NCI-H345 treated with DMSO at 0.1 percent for 48 hours (cell line): ENCODE measurements around the gene PLEKHM3.

Experiments used
- DNase-seq: peaks from one replicate; lab custom pipeline; 2025; ENCODE audit not compliant: unreplicated experiment; lab: John Stamatoyannopoulos, UW

The PLEKHM3 gene

DNA sequence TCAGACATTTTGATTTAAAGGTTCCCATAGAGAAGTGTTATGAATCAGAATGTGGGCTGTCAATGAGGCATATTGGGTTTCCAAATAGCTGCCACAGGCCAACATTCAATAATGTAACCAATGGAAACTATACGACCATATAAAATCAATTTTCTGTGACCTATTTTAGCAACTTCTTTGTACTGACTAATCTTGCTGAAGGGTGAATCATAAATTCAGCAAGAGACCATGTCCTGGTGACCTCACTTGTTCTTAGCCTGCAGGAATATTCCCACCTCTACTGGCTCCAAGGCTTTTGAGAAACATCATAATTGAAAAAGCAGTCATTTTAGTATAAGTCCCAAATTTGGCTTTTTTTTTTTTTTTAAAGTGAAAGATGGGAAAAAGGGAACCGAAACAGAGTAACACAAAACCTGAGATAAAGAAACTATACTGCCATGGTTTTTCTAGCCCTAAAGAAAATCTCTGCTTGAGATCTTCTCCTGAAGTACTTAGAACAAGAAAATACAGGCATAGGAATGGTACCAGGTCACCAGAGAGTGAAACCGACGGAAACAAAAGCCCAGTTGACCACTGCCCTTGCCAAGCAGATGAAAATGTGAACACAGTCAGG lies 32.1 kb downstream of the PLEKHM3 start:
- no peak for DNase-seq

DNA sequence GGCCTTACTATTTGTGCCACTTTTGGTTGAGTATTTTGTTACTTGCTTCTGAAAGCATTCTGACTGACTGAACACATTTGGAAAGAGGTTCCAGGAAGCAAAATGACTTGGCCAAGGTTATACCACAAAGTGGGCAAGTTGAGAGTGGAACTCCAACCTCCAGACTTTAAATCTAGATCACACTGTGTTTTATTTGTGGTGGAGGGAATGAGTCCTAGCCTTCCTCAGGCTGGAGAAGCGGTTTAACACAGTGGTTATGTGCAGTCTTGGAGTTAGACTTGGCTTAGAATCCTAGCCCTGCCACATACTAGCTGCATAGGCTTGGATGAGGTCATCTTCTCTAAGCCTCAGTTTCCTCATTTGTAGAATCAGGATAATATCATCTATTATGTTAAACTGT lies 33.4 kb downstream of the PLEKHM3 start:
- DNase-seq = no peak

DNA sequence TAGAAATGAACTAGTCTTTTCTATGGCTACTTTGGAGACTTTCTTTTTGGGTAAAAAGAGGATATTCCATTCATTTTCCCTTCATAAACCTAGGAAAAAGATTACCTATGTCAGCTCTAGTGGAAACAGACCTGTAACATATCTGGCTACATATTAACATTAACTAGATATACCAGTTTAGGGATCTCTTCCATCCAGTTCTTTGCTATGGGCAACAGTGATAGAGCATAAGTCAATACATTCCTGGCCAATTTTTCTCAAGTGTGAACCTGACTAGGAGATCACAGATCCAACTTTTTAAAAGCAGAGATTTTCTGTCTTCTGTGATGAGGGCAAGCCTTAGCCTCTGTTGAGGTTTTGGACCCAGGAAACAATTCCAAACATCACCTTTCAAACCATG lies 34.5 kb downstream of the PLEKHM3 start:
- DNase-seq = no peak

DNA sequence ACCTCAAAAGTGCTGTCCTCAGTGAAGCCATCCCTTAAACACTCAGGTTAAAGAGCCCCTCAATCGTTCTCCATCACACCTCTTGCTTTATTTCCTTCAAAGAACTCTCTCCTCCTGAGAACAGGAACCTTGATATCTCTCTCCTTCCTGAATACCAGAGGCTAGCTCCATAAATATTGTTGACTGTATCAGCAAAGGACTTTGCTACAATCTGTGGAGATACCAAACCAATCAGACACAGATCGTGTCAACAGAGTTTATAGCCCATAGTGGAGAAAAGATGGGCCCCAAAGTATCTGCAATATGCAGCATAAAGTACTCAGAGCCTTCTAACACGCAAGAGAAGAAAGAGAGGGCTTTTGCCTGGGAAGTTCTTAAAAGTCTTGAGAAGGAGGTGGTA lies 36.4 kb downstream of the PLEKHM3 start:
- DNase-seq = no peak

DNA sequence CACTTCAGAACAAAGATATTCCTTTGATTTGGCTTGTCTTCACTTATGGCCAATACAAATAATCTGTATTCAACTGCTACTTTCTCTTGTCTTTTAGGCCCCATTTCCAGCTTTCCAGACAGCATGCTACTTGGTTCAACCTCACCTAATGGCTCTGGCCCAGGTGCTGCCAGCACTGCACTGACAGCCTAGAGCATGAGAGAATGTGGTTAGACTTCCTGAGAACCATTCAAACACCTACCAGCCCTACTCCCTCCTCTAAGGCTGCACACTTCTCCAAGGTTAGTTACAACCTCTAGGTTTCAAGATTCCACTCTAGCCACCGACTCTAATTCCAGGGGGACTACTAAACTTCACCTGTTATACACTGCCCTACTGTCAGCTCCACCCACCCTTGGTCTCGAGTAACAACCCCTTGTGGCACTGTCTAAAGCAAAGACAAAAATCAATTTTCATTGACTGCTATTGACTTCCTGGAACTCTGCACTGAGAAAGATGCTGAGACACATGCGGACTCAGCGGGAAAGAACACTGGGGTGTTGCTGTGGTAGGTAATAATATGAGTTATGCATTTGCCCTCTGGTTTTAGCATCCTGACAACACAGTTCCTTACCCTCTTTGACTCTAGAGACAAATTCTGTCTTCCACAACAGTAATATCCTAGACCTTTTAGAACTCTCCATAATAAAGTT lies 38.2 kb downstream of the PLEKHM3 start:
- no peak for DNase-seq

DNA sequence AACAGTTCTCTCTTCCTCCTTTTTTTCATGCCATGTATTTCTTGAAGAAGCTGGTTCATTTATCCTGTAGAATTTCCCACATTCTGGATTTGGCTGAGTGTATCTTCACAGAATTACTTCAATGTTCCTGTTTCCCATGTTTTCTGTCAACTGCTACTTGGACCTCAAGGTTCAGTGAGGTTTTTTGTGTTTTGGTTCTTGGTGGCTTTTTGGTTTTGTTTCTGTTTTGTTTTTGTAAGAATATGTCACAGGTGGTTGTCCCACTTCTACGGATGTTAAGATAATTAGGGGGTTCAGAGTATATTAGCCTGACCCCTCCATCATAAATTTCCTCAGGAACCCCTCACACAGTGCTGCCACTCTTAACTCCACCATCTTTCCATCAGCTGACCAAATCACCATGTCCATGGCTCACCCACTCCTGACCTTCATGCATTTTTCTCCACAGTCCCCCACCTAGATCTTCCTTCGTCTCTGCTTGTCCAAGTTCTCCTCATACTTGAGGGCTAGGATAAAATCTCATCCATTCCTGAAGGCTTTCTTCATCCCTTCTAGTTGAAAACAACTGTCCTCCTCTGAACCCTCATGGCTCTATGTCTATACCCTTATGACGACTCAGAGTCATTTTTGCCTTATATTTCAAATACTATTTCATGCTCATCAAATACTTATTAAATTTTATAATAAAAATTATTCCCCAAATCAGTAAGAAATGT lies 40.4 kb downstream of the PLEKHM3 start:
- DNase-seq = no peak

DNA sequence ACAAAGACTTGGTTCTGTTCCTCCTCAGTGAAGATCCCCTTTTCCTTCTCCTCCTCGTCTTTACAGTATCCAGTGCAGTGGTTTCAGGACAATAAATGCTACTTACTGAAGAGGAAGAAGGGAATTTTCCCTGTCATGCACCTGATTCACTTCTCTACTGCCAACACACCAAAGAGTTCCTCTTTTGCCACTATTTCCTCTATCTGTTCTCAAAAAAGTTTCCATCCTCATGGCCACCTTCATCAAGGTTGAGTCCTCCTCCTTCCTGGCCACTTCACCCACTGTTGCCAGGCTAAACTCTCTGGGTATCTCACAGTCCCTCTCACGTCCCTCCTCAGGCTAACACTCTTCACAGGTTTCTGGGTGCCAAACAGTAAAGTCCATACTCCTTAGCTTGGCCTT lies 41.7 kb downstream of the PLEKHM3 start:
- DNase-seq = no peak

DNA sequence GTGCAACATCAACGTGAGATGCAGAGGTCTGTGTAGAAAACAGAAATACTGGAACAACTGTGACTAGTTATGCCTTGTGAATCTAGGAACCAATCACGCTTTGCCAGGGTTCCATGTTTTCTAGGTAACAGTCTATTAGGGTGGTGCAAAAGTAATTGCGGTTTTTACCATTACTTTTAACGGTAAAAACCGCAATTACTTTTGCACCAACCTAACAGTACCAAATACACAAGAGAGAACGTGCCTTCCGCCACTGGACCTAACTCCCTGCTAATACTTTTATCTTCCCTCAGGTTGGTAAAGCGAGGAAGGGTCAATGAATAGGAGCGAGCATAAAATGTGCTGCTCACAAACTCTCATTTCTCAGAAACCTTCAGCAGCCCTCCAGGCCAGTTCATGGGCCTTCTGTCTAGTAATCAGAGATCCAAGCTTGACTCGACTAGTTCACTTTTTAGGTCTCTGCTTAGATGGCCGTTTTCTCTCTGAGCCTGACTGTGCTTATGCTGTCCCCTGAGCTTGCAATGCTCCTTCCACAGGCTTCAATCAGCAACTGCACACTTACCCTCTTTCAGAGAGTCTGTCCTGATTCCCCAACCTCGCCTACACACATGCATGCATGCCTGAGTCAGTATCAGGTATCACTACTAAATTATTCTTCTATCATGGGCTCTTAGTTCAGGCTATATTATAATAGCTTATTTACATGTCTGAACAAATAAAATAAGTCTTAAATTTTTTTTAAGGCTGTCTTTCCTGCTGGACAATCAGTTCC lies 47.0 kb downstream of the PLEKHM3 start:
- no peak for DNase-seq

DNA sequence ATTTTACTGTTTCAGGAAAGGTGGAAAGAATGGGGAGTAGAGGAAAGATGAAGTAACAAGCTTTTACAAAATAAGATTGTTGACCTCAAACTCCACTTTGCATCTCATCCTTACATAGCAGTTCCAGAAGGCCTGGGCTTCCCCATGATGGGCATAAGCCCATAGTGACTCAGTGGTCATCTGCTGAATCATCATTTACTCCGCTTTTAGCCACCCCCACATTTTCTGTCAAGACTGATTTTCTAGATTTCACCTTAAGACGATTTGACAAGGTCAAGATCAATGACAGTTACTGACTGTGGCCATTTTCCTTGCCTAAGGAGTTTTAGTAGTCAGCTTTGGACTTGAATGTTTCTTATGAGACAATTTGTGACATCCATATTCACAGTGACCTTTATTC lies 49.4 kb downstream of the PLEKHM3 start:
- DNase-seq = no peak

DNA sequence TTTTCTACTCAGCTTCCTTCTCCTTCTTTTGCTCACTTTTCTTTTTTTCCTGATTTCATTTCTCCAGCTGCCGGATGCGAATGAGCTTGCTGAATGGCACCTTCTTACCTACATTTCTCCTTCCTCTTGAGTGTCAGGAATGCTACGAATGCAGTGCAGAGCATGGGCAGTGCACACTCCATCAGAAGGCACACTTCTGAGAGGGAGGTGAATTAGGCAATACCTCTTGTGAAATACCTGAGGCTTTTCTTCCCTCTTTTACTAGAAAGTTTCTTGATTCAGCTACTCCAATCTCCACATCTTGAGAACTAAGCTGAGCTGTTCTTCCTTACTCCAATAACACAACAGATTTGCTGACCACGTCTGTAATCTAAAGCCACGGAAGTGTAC lies 51.1 kb downstream of the PLEKHM3 start:
- no peak for DNase-seq

DNA sequence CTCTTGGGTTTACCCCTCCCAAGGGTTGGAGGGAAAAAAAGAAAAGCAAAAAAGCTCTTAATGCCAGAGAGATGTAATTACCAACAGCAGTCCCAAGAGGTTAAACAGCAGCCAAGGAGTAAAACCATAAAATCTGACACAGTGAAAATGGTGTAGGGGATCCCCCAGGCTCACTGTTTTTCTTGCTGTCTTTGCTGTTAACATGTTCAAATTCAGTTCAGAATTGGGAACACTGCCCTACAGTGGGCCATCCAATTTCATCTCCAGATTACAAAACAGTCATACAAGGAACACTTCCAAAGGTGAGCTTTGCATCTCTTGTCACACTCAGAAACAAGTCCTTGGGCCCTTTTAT lies 54.5 kb downstream of the PLEKHM3 start:
- no peak for DNase-seq

DNA sequence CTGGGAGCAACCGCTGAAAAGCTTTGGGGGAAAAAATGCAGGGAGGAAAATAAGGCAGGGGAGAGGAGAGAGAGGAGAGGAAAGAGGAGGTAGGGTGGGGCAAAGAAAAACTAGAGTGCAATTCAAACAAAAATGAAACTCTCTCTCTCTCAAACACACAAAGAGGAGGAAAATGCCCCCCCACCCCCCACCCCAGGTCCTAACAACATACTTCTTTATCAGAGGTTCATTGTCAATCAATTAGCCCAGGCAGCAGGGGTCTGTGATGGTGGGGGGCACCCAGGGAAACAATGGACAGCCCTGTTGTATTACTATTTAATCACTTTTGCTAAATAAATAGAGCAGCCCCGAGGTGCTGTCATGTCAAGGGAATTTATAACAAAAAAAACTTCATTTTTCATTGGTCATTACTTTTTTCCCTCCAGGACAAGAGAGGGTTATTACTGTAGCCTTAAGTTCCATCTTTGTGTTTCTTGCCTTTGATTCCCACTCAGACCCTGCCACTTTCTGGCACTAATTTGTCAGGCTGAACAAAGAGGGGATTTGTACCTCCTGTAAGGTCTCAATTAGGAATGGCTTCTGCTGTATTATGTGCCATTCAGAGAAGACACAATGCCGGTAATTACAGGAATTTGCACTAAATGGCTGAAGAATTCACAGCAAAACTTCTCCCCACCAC lies 55.0 kb downstream of the PLEKHM3 start:
- DNase-seq = no peak

DNA sequence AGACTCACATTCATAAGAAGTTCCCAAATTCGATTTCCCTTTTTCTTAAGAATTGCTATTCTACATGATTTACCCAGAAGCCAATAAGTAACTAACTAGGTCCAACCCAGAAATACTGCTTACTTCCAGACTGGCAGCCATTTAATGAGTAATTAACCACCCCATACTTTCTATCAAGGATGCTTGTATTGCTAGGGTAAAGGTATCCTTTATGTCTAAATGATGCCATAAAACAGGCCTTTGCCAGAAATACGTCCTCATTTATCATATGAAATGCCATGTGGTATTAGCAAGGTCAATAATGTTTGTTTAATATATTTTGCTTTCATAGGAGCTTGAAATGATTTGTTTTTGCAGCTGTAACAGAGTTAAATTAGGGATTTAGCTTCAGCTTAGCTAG lies 56.1 kb downstream of the PLEKHM3 start:
- no peak for DNase-seq

DNA sequence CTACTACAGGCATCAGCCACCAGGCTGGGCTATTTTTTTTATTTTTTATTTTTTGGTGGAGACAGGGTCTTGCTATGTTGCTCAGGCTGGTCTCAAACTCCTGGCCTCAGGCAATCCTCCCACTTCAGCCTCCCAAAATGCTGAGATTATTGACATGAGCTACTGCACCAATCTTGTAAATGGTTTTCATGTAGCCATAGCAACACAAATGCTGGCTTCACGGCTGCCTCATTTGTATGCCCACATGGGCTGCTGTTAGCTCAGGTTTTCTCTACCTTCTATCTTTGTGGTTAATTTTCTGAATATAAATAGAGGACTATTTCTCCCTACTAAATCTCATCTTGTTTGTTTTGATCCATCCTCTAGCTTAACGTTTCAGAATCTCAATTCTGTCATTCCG lies 58.2 kb downstream of the PLEKHM3 start:
- DNase-seq = no peak

DNA sequence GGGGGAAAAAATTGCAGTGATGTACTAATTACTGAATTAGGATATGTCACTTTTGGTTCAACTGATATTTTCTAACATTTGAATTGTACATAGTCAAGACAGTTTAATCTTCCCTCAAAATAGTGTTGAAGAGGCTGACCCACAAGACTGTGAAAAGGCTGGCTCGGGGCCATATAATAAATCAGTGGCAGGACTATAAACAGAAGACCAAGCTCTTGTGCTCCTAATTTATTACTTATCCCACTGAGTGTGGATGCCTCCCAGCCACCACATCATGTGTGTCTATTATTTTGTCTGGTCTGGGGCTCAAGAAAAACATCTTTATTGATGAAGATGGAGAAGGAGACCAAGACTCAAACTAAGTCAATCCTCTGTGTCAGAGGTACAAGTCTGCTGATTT lies 64.4 kb downstream of the PLEKHM3 start:
- no peak for DNase-seq

DNA sequence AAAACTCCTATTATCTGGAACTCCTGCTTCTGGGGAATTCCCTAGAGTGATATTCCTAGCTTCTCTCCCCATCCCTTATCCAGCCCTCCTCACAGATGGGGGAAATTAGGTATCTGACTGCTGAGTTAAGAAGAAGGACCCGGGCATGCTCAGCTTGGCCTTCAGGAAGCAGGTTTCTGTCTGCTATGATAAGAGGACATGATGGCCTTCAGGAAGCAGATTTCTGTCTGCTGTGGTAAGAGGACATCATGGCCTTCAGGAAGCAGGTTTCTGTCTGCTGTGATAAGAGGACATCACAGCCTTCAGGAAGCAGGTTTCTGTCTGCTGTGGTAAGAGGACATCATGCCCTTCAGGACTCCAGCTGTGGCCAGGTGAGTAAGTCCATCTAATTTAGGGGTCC lies 65.2 kb downstream of the PLEKHM3 start:
- DNase-seq = no peak

DNA sequence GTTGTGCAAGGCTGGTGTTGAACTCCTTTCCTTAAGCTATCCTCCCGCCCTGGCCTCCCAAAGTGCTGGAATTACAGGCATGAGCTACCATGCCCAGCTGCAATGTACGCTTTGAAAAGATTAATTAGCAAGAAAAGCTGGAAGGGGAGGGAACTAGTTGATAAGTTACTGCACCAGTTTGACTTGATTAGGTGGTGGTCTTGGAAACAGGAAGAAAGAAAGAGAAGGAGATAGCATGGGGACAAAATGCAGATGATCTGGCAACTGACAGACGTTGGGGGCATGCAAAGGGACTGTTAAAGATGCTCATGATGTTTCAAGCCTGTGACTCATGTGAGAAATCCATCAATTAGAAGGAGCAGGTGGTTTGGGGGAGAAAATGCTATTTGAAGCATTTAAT lies 68.6 kb downstream of the PLEKHM3 start:
- DNase-seq = no peak

DNA sequence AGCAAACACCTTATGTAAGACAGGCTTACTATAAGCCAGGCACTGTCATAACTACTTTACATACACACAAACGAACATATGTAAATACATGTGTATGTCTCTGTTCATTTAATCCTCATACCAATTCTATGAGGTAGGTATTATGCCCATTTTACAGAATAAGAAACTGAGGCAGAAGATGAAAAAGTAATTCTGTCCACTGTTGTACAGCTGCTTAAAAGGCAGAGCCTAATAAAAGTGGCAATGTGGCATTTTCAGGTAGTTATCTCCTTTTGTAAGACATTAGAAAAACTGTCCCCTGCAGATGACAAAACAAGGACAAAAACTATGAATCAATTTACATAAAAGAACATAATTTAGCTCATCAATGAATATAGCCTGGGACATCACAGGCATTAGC lies 69.9 kb downstream of the PLEKHM3 start:
- no peak for DNase-seq

DNA sequence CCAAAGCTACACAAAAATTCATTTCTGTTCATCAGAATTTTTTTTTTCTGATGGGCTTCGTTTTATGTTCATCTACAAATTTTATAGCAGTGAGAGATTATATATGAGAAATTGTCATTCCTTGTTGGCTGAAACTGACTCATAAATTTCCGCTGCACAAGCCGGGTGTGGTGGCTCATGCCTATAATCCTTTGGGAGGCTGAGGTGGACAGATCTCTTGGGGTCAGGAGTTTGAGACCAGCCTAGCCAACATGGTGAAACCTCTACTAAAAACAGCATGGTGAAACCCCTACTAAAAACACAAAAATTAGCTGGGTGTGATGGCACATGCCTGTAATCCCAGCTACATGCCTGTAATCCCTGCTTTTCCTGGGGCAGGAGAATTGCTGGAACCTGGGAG lies 72.0 kb downstream of the PLEKHM3 start:
- DNase-seq = no peak

DNA sequence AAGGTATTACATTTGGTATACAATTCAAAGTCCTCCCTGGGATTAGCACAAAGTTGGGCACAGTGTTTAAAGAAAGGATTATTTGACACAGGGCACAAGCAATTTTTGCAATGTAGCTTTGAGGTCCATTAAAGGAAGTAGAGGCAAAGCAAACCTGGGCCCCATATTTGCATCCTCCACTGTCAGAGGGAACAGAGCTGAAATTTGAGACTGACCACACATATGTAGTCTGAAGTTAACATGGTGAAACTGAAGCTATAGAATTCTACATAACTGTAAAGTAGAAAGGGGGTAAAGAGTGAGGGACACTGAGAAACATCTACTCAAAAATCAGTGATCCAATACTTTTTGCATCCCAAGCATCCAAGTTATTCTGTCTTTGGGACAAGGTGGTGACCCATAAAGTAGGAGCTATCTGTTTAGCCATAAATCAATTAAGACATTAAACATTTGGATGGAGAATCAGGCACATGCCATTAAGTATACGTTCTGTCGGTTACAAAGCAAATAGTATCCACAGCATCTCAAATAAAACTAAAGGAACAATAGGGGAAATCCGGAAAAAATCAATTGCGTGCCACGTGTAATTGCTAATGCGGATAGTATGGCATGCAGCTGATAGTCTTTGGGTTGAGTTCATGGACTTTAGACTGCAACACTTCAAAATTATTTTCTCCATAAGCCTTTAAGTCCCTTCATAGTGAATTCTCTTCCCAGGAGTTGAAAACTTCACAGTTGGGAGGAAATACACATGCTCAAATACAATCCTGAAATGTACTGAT lies 72.6 kb downstream of the PLEKHM3 start:
- DNase-seq = no peak
